Loucy (cell line): ENCODE data around the gene TBC1D1.

Experiments used
- EZH2phosphoT487 ChIP-seq: fragments of 200-600 bp; IDR thresholded peaks from 2 replicates; pipeline ENCODE4 v1.6.1; 2018; ENCODE audit warnings: antibody characterized with exemption, mild to moderate bottlenecking, moderate library complexity, borderline replicate concordance
- TF ChIP-seq, protein P1 (sequence below): fragments of 200-600 bp; sonication (generic); conservative IDR thresholded peaks from 2 replicates; pipeline ENCODE4 v1.5.1; 2014; ENCODE audit warnings: mild to moderate bottlenecking, antibody characterized with exemption, low read length

- TF ChIP-seq, protein P1, sequence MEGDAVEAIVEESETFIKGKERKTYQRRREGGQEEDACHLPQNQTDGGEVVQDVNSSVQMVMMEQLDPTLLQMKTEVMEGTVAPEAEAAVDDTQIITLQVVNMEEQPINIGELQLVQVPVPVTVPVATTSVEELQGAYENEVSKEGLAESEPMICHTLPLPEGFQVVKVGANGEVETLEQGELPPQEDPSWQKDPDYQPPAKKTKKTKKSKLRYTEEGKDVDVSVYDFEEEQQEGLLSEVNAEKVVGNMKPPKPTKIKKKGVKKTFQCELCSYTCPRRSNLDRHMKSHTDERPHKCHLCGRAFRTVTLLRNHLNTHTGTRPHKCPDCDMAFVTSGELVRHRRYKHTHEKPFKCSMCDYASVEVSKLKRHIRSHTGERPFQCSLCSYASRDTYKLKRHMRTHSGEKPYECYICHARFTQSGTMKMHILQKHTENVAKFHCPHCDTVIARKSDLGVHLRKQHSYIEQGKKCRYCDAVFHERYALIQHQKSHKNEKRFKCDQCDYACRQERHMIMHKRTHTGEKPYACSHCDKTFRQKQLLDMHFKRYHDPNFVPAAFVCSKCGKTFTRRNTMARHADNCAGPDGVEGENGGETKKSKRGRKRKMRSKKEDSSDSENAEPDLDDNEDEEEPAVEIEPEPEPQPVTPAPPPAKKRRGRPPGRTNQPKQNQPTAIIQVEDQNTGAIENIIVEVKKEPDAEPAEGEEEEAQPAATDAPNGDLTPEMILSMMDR: no peak
- no peak for TF ChIP-seq EZH2phosphoT487
Measured at GRCh38 chr4:38068107-38068506, 177.2 kb downstream of the TBC1D1 start.
